Muscle layer of colon (tissue), 2 donors: ENCODE measurements around the gene FEM1B.
A peak's percentile ranks its signal among the peaks of the same experiment; 100 is the strongest.

Experiments used
- H3K27ac ChIP-seq: one replicate; pipeline ENCODE4 v1.7.0; 2013; ENCODE audit warnings: low read depth, mild to moderate bottlenecking, low read length, moderate library complexity
- H3K27me3 ChIP-seq, 2 donors: one replicate each; pipeline ENCODE4 v1.7.0; 2013; ENCODE audit warnings: low read length in 2 of 2, mild to moderate bottlenecking in 2 of 2; ENCODE audit not compliant: insufficient read depth in 2 of 2, control insufficient read depth in 1 of 2
- H3K36me3 ChIP-seq: one replicate; pipeline ENCODE4 v1.7.0; 2013; ENCODE audit warnings: mild to moderate bottlenecking, low read length; ENCODE audit not compliant: insufficient read depth
- H3K4me1 ChIP-seq: one replicate; pipeline ENCODE4 v1.7.0; 2013; ENCODE audit warnings: mild to moderate bottlenecking, low read length; ENCODE audit not compliant: insufficient read depth
- H3K4me3 ChIP-seq, 2 donors: one replicate each; pipeline ENCODE4 v1.7.0; 2013; ENCODE audit warnings: low read length in 2 of 2, low read depth in 1 of 2, mild to moderate bottlenecking in 1 of 2, moderate library complexity in 1 of 2
- H3K9ac ChIP-seq: one replicate; pipeline ENCODE4 v1.7.0; 2013; ENCODE audit warnings: low read length
- H3K9me3 ChIP-seq: one replicate; pipeline ENCODE4 v1.7.0; 2013; ENCODE audit warnings: mild to moderate bottlenecking, low read length
- donor health status: abdominal sarcoma.
- donor health status: Adenocarcinoma of cecum.

The FEM1B gene

DNA sequence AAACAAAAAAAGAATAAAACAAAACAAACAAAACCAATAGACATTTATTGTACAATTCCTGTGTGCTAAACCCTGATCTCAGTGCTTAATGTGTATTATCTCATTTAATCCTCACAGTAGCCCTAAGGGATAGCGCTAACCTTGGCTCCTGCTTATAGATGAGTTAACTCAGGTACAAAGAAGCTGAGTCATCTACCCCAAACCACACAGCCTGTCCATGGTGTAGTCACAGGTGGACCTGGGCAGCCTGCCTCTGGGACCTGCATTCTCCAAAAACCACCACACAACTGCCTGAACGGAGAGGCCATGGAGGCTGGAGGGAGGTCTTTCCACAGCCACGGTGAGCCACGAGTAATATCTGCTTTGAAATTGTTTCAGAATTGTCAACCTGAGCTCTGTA lies 42.5 kb upstream of the FEM1B start:
- no peak overlapping the region for H3K9ac ChIP-seq
- H3K27ac ChIP-seq, result no peak overlapping the region

DNA sequence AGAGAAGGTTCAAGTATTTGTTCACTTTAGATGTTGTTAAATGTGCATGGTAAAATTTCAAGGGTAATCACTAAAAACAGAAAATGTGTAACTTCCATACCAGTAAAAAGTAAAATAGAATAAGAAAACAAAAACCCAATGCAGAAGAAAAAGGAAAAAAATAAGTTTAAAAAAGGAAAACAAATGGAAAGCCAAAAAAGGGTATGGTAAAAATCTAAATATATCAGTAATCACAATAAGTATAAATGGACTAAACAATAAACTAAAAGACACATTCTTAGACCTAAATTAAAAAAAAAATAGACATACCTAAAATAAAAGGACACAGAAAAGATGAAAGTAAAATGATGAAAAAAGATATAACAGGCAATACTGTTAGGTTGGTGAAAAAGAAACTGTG lies 38.5 kb upstream of the FEM1B start:
- Histone ChIP-seq H3K4me1 (no peaks in the 10 kb centered on the region), H3K36me3 (no peaks in the 10 kb centered on the region), H3K27ac (no peak overlapping the region), H3K27me3 (no peaks in the 10 kb centered on the region), H3K9ac (no peak overlapping the region), H3K9me3 (no peaks in the 10 kb centered on the region), H3K4me3 (no peak overlapping the region)

More for the DNA sequence above, 42.5 kb upstream of the FEM1B start:
- H3K4me3 ChIP-seq, result no peak overlapping the region
- H3K9me3 ChIP-seq, result no peaks in the 10 kb centered on the region
- H3K27me3 ChIP-seq, result no peaks in the 10 kb centered on the region
- peaks cover 4% of the 10 kb centered on the region for H3K4me1 ChIP-seq
- no peaks in the 10 kb centered on the region for H3K36me3 ChIP-seq

DNA sequence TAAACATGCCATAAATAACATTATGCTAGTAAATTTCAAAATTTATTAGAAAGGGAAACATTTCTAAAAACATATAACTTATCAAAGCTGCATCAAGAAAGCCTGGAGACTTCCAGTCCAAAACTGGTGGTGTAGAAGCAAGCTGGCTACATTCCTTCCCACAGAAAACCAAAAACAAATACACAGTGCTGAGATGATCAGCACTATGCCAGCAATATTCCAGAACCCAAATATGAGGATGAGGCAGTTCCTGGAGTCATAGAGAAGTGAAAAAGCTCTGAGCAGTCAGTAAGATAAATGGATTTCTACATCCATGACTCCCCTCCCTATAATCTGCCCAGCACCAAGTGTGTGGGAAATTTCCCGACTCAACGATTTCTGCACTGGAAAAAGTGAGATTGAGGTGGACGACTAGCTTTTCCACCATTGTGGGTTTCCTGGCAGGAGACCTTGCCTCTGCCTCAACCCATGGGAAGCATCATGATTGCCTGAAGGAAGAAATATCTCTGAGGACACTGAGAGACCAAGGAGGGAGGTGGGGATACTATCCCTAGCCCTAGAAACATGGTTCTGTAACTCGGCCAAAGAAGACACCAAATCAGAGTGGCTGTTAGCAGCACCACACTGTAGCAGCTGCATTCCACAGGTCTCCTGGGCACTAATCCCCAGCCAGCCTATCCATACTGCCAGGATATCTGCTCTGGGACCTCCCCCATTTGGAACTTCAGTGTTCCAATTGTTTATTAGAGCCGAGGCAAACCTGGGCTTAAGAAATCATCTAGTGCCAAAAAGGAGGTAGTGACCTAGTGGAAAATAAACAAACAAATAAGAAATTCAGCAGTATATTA lies 36.2 kb upstream of the FEM1B start:
- Histone ChIP-seq H3K36me3 (no peaks in the 10 kb centered on the region), H3K4me1 (no peaks in the 10 kb centered on the region), H3K27ac (no peak overlapping the region), H3K27me3 (no peaks in the 10 kb centered on the region), H3K9ac (no peak overlapping the region), H3K4me3 (no peak overlapping the region), H3K9me3 (no peaks in the 10 kb centered on the region)

DNA sequence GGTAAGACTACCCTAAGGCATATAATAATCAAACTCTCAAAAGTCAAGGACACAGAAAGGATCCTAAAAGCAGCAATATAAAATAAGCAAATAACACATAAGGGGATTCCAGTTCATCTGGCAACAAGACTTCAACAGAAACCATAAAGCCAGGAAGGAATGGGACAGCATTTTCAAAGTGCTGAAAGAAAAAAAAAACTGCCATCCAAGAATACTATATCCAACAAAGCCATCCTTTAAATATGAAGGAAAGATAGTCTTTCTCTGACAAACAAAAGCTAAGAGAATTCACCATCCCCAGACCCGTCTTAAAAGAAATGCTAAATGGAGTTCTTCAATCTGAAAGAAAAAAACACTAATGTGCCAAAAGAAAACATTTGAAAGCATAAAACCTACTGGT lies 33.3 kb upstream of the FEM1B start:
- Histone ChIP-seq H3K9ac (no peak overlapping the region), H3K27me3 (no peaks in the 10 kb centered on the region), H3K36me3 (no peaks in the 10 kb centered on the region), H3K9me3 (no peaks in the 10 kb centered on the region), H3K27ac (no peak overlapping the region), H3K4me3 (no peak overlapping the region), H3K4me1 (no peaks in the 10 kb centered on the region)

DNA sequence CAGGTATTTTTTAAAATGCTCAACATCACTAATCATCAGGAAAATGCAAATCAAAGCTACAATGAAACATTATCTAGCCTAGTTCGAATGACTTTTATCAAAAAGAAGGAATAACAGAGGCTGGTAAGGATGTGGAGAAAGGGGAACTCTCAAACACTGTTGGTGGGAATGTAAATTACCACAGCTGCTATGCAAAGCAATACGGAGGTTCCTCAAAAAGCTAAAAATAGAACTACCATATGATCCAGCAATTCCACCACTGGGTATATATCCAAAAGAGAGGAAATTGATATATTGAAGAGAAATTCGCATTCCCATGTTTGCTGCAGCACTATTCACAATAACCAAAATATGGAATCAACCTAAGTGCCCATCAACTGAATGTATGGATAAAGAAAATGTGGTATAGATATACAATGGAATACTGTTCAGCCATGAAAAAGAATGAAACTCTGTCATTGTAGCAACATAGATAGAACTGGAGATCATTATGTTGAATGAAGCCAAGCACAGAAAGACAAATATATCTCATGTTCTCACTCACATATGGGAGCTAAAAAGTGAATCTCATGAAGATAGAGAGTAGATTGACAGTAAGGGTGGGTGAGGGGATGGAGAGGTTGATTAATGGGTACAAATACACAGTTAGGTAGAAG lies 28.4 kb upstream of the FEM1B start:
- Histone ChIP-seq H3K4me1 (no peaks in the 10 kb centered on the region), H3K9ac (no peak overlapping the region), H3K36me3 (no peaks in the 10 kb centered on the region), H3K4me3 (no peak overlapping the region), H3K27ac (no peak overlapping the region), H3K9me3 (no peaks in the 10 kb centered on the region), H3K27me3 (no peaks in the 10 kb centered on the region)

DNA sequence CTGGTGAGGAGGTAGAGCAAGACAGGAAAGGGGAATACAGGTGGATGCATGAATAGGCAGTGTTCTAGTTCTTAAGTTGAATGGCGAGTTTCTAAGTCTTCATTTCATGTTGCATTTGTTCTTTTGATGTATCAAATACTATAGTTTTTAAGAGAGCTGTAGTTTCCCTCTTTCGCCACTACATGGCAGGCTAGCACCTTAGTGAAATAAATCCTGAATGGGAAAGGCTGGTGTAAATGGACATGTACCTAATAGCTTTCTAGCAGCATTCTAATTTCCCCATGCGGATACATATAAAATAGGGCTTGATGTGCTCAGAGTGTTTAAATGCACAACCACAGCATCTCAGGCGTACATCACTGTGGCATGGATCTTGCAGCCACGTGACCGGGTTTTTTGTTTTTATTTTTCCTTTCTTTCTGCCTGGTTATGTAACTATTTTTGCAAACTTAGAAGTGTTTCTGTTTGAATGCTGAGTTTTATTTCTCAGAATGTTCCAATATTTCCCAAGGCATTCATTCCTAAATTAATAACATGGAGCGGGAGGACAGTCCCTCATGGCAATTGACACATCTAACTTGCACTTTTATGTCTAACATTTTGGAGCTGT lies 24.5 kb upstream of the FEM1B start:
- Histone ChIP-seq H3K36me3 (no peaks in the 10 kb centered on the region), H3K4me1 (no peaks in the 10 kb centered on the region), H3K4me3 (no peak overlapping the region), H3K9ac (no peak overlapping the region), H3K9me3 (no peaks in the 10 kb centered on the region), H3K27me3 (no peaks in the 10 kb centered on the region), H3K27ac (no peak overlapping the region)

DNA sequence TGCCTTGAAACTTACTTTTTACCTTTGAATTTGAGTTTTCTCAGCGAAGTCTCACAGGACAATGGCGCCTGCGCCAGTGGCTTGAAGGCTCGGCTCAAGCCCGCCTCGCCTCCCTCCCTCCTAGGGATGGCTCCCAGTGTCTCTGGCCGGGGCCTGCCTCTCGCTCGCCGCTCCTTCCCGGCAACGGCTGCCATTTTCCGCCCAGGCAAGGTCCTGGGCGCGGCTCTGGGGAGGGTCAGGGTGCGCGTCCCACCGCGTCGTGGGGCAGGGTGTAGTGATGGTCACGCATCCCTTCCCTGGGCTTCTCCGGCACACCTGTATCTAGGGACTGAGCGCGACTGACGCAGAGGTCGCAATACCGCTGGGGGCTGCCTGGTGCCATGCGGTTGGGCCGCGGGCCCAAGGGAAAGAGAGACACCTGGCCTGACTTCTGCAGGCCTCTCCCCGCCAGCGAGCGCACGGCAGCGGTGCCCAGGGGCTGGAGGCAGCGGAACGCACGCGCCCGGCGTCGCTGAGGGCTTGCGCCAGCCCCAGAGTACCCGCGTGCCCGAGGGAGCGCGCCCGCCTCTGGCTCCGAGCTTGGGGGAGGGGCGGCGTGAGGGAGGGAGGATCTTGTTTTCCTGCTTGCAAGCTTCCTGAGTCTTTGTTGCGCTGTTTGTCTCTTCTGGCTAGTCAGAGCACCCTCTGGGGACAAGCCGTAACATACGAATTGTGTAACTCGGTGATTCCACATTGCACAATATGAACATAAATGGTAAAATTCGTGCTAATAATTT lies 20.7 kb upstream of the FEM1B start:
- Histone ChIP-seq H3K36me3 (no peaks in the 10 kb centered on the region), H3K9me3 (no peaks in the 10 kb centered on the region), H3K27me3 (no peaks in the 10 kb centered on the region), H3K9ac (peak overlapping the region; percentile 44), H3K27ac (peak overlapping the region; percentile 85), H3K4me1 (no peaks in the 10 kb centered on the region), H3K4me3 (peak overlapping the region; percentile 74 to 78)

DNA sequence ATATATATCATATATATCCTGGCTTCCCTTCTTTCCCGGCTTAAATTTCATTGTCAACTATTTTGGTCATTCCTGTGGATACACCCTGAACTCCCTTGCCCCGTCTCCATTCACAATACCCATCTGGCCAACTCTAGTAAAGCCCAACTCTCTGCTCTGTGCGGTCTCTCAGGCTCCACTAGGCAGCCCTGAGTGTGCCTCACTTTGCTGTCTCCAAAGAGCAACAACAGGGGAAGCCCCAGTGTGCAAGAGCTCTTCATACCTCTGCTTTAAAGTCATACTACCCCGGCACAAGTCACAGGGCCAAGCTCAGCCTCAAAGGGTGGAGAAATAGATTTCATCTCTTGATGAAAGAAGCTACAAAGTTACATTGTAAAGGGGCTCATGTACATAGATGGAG lies 18.9 kb upstream of the FEM1B start:
- no peak overlapping the region for H3K27ac ChIP-seq

DNA sequence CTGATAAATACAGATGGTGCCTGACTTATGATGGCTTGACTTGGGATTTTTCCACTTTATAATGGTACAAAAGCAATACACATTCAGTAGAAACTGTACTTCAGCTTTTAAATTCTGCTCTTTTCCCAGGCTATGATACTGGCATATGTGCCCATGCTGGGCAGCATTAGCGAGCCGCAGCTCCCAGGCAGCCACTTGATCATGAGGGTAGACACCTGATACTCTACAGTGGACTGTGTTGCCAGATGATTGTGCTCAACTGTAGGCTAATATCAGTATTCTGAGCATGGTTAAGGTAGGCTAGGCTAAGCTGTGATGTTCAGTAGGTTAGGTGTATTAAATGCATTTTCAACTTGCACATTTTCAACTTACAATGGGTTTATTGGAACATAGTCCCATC lies 17.7 kb upstream of the FEM1B start:
- H3K9me3 ChIP-seq, result no peaks in the 10 kb centered on the region
- no peaks in the 10 kb centered on the region for H3K36me3 ChIP-seq
- no peak overlapping the region for H3K27ac ChIP-seq
- no peak overlapping the region for H3K4me3 ChIP-seq
- H3K27me3 ChIP-seq, result no peaks in the 10 kb centered on the region
- no peaks in the 10 kb centered on the region for H3K4me1 ChIP-seq
- no peak overlapping the region for H3K9ac ChIP-seq

More for the DNA sequence above, 18.9 kb upstream of the FEM1B start:
- no peaks in the 10 kb centered on the region for H3K36me3 ChIP-seq
- no peak overlapping the region for H3K4me3 ChIP-seq
- no peak overlapping the region for H3K9ac ChIP-seq
- no peaks in the 10 kb centered on the region for H3K4me1 ChIP-seq
- no peaks in the 10 kb centered on the region for H3K9me3 ChIP-seq
- no peaks in the 10 kb centered on the region for H3K27me3 ChIP-seq

DNA sequence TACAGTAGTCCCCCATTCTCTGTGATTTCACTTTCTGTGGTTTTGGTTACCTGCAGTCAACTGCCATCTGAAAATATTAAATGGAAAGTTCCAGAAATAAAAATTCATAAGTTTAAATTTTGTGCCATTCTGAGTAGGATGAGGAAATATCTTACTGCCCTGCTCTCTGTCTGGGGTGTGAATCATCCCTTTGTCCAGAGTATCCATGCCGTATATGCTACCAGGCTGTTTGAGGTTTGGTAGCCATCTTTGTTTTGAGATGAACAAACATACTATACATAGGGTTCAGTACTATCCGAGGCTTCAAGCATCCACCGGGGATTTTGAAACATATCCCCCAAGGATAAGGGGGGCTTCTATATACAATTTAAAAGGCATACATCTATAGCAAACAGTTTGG lies 16.3 kb upstream of the FEM1B start:
- Histone ChIP-seq H3K9ac (no peak overlapping the region), H3K4me1 (no peaks in the 10 kb centered on the region), H3K27me3 (no peaks in the 10 kb centered on the region), H3K36me3 (no peaks in the 10 kb centered on the region), H3K4me3 (no peak overlapping the region), H3K9me3 (no peaks in the 10 kb centered on the region), H3K27ac (no peak overlapping the region)

DNA sequence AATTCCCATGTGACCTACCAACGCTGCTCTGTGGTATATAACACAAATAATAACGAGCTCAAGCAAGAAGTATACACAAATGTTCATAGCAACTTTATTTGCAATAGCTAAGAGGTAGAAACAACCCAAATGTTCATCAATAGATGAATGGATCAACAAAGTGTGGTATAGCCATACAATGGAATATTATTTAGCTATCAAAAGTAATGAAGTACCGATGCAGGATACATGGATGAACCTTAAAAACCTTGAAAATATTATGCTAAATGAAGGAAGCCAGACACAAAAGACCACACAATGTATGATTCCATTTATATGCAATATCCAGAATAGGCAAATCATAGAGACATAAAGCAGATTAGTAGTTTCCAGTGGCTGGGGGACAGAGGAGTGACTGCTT lies 15.6 kb upstream of the FEM1B start:
- H3K4me1 ChIP-seq, result no peaks in the 10 kb centered on the region
- no peaks in the 10 kb centered on the region for H3K36me3 ChIP-seq
- H3K4me3 ChIP-seq, result no peak overlapping the region
- H3K9me3 ChIP-seq, result no peaks in the 10 kb centered on the region
- no peak overlapping the region for H3K27ac ChIP-seq
- no peak overlapping the region for H3K9ac ChIP-seq
- H3K27me3 ChIP-seq, result no peaks in the 10 kb centered on the region
